BE2C (cell line): ENCODE measurements around the gene LMO1.

ENCODE experiments used
- DNase-seq: peaks from one replicate; pipeline ENCODE4 v3.0.0-alpha.2; 2020
- H3K27me3 ChIP-seq: fragments of 250-450 bp; sonication (Bioruptor Pico); 2 replicates; pipeline ENCODE4 v1.5.1; 2020; ENCODE audit warnings: mild to moderate bottlenecking
- H3K36me3 ChIP-seq: fragments of 250-450 bp; sonication (Bioruptor Pico); 2 replicates; pipeline ENCODE4 v1.5.1; 2020; ENCODE audit warnings: mild to moderate bottlenecking
- H3K4me1 ChIP-seq: fragments of 250-450 bp; sonication (Bioruptor Pico); 2 replicates; pipeline ENCODE4 v1.5.1; 2020
- H3K4me3 ChIP-seq: 2 replicates; pipeline ENCODE4 v1.5.1; 2011; ENCODE audit warnings: low read depth, low read length
- H3K9me3 ChIP-seq: fragments of 250-450 bp; sonication (Bioruptor Pico); 2 replicates; pipeline ENCODE4 v1.5.1; 2020
- TF ChIP-seq, protein P1 (sequence below): IDR thresholded peaks from 2 replicates; pipeline ENCODE4 v1.5.1; 2012; ENCODE audit warnings: mild to moderate bottlenecking, low read depth, low read length

LMO1 gene

DNA sequence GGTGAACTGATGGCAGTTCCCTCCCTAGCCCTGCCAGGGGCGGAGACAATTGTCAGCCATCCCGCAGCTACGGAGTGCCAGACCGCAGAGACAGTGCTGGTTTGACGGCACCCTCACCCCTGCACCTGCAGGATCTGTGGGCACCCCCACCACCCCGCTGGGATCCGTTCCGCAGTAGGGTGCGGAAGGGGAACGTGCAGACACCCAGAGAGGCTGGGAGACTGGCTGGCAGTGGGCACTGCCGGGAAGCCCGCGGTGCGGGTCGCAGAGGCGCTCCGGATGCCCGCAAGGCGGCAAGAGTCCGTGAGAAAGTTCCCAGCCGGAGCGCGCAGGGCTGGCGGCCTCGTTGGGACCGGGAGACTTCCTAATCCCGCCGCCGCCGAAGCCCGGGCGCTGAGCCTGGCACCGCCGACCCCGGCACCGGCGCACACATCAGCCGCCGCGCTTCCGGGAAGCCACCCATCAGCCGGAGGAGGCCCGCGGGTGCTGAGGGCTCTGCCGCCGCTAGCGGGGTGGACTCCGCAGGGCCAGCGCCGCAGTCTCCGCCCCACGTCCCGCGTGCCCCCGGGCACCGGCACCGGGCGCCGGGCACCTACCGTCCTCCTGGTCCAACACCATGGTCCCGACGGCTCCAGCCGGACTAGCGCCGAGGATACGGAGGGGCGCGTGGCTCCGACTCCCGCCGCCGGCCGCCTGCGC is 4.3 kb upstream of the LMO1 start:
- H3K4me3 ChIP-seq, result peak overlapping the region; percentile 45
- peak; percentile 30 for DNase-seq
- H3K27me3 ChIP-seq, result peaks cover 13% of the 10 kb centered on the region
- no peaks in the 10 kb centered on the region for H3K9me3 ChIP-seq
- no peaks in the 10 kb centered on the region for H3K4me1 ChIP-seq
- TF ChIP-seq, protein P1, sequence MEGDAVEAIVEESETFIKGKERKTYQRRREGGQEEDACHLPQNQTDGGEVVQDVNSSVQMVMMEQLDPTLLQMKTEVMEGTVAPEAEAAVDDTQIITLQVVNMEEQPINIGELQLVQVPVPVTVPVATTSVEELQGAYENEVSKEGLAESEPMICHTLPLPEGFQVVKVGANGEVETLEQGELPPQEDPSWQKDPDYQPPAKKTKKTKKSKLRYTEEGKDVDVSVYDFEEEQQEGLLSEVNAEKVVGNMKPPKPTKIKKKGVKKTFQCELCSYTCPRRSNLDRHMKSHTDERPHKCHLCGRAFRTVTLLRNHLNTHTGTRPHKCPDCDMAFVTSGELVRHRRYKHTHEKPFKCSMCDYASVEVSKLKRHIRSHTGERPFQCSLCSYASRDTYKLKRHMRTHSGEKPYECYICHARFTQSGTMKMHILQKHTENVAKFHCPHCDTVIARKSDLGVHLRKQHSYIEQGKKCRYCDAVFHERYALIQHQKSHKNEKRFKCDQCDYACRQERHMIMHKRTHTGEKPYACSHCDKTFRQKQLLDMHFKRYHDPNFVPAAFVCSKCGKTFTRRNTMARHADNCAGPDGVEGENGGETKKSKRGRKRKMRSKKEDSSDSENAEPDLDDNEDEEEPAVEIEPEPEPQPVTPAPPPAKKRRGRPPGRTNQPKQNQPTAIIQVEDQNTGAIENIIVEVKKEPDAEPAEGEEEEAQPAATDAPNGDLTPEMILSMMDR, result no peak
- H3K36me3 ChIP-seq, result no peaks in the 10 kb centered on the region

DNA sequence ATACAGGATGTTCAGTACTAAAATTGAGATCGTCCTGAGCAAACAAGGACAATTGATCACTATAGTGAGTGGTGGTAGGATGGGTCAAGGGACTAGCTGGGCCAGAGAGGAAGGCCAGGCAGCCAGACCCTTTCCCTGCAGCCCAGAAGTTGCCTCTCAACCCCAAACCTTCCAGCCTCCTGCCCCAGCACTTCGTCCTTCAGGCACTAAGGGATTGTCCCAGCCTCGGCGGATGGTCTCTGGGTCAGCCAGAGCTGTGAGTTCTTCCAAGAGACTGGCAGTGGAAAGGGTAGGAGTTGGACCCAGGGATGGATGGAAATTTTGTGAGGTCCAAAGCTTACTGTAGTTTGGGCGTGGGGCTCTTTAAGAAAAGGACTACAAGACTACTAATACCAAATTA is 3.6 kb upstream of the LMO1 start:
- H3K9me3 ChIP-seq, result no peaks in the 10 kb centered on the region
- DNase-seq, result no peak
- H3K27me3 ChIP-seq, result peaks cover 18% of the 10 kb centered on the region
- no peak overlapping the region for H3K4me3 ChIP-seq
- TF ChIP-seq, protein P1, result no peak
- H3K4me1 ChIP-seq, result no peaks in the 10 kb centered on the region
- H3K36me3 ChIP-seq, result no peaks in the 10 kb centered on the region

DNA sequence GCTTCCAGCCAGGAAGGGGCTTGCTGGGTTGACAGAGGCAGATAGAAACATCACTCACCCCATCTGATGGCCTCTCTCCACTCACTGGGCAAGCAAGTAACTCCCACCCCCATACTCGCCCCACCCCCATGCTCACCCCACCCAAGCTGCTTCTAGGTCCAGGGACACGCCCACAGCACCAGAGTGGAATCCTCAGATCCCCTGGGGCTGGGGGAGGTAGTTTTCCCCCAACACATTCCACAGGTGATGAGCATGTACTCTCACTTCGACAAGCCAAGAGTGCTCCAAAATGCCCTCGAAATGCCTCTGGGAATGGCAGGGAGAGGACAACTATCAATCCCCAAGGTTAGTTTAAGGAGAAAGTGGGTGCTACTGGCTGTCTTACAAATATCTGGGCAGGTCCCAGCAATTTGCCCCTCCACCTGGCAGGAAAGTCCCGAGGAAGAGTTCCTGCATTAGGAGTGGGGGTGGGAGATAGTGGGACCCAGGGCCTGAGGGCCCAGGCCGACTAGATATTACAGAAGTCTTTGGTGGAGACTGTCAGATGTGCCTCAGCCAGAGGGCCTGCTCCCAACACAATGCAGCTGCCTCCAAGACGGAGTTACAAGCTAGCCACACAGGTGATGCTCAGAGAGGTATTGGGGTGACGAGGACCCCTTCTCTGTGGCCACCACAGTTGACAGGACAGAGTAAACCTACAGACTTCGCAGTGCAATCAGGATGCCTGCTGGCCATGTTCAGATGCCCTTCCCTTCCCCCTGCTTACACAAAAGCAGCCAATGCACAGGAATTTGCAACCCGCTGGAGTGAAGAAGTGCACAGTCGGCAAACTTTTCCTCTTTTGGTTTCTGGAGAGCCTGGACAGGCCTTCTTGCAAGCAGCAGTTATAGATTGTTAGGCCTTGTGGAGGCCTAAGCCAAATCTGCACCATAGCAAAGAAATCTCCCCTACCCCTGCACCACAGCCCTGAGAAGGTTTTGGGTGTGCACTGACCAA is 2.9 kb upstream of the LMO1 start:
- no peaks in the 10 kb centered on the region for H3K36me3 ChIP-seq
- TF ChIP-seq, protein P1, result no peak

DNA sequence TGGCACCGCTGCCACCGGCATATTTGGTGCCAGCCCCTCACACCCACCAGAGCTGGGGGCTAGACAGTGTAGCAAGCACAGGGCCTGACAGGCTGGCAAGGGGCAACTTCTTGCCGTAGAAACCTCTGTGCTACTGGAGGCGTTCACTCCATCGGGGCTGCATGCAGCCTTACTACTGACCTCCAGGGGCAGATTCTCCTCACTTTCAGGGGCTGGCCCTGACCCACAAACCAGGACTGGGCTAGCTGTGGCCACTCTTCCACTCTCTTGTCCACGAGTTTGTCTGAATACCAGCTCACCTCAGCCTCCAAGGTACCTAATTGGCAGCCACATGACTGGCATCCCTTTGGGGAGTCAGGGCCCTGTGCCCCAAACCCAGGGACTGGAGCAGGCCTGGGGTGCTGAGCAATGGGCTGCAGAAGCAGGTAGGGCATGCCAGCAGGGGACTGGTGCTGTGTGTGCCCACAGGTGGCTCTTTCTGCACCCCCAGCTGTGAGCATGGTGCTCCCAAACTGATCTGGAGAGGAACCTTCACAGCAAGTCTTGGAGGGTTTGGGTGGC is 2.1 kb upstream of the LMO1 start:
- TF ChIP-seq, protein P1, result peak; percentile 46
- peaks cover 20% of the 10 kb centered on the region for H3K27me3 ChIP-seq

More for the DNA sequence above, 2.9 kb upstream of the LMO1 start:
- Histone ChIP-seq H3K4me3 (no peak overlapping the region), H3K4me1 (no peaks in the 10 kb centered on the region), H3K27me3 (peaks cover 20% of the 10 kb centered on the region), H3K9me3 (no peaks in the 10 kb centered on the region)
- DNase-seq, result no peak

DNA sequence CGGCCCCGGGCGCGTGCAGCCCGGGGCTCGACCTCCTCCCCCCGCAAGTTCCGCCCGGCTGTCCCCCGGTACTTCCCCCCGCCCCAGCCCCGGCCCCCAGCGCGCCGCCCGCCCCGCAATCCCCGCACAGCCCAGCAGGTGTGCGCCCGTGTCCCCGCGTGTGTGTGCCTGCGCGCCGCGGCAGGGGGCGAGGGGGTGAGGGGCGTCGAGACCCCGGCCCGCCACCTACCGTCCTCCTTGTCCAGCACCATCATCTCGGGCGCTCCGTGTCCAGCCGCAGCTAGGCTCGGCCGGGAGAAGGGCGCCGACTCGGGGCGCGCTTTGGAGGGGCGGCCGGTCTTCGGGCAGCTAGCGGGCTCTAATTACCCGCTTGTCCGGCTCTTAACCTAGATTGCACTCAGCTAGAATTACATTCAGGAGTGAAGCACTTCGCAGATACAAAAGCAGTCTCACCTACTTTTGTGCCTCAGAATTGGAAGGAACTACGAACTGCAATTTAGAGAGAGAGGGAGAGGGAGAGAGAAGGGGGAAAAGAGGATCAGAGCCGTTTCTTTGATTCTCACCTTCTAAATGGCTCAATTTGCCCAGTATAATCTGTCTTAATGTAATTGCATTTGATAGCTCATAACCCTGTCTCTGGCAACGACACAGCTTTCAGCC is 439 bp downstream of the LMO1 start:
- no peaks in the 10 kb centered on the region for H3K36me3 ChIP-seq
- no peaks in the 10 kb centered on the region for H3K4me1 ChIP-seq
- TF ChIP-seq, protein P1, result no peak
- peak overlapping the region; percentile 54 for H3K4me3 ChIP-seq
- peaks cover 17% of the 10 kb centered on the region for H3K27me3 ChIP-seq
- DNase-seq, result no peak
- no peaks in the 10 kb centered on the region for H3K9me3 ChIP-seq

More for the DNA sequence above, 2.1 kb upstream of the LMO1 start:
- Histone ChIP-seq H3K4me1 (no peaks in the 10 kb centered on the region), H3K36me3 (no peaks in the 10 kb centered on the region), H3K4me3 (no peak overlapping the region), H3K9me3 (no peaks in the 10 kb centered on the region)
- DNase-seq, result no peak
